SK-N-SH treated with all-trans-retinoic acid at 6 μM for 48 hours (cell line): ENCODE measurements around the gene AGGF1.
"Not testable (repeated sequence)": the region's sequence is repeated elsewhere in the genome, so short reads cannot be mapped to it uniquely, and the experiment has no call there.

Experiments
- ATAC-seq: fragments of 200-7000 bp; cut with Tn5 transposase; 3 replicates; pipeline ENCODE4 v1.9.1; 2020; ENCODE audit warnings: mild to moderate bottlenecking, moderate library complexity
- BACH2 ChIP-seq: fragments of 250-450 bp; sonication (Bioruptor Pico); IDR thresholded peaks from 2 replicates; pipeline ENCODE4 v1.9.0; 2021; ENCODE audit warnings: mild to moderate bottlenecking, borderline replicate concordance
- CSDC2 ChIP-seq: fragments of 250-450 bp; sonication (Bioruptor Pico); IDR thresholded peaks from 2 replicates; pipeline ENCODE4 v1.5.0; 2020; ENCODE audit warnings: mild to moderate bottlenecking, moderate library complexity
- ESRRG ChIP-seq: fragments of 250-450 bp; sonication (Bioruptor Pico); IDR thresholded peaks from 2 replicates; pipeline ENCODE4 v1.6.1; 2021; ENCODE audit warnings: mild to moderate bottlenecking
- GLIS3 ChIP-seq: fragments of 250-450 bp; sonication (Bioruptor Pico); IDR thresholded peaks from 2 replicates; pipeline ENCODE4 v1.5.0; 2020; ENCODE audit warnings: mild to moderate bottlenecking, moderate library complexity
- OSR1 ChIP-seq: fragments of 250-450 bp; sonication (Bioruptor Pico); IDR thresholded peaks from 2 replicates; pipeline ENCODE4 v1.8.0; 2022; ENCODE audit warnings: moderate library complexity, mild to moderate bottlenecking, inconsistent platforms
- PATZ1 ChIP-seq: fragments of 250-450 bp; sonication (Bioruptor Pico); IDR thresholded peaks from 2 replicates; pipeline ENCODE4 v1.8.0; 2020; ENCODE audit warnings: mild to moderate bottlenecking, moderate library complexity, borderline replicate concordance
- POU6F1 ChIP-seq: fragments of 250-450 bp; sonication (Bioruptor Pico); IDR thresholded peaks from 2 replicates; pipeline ENCODE4 v1.8.0; 2021; ENCODE audit warnings: low read depth, mild to moderate bottlenecking, moderate library complexity, borderline replicate concordance
- PPARA ChIP-seq: fragments of 250-450 bp; sonication (Bioruptor Pico); IDR thresholded peaks from 2 replicates; pipeline ENCODE4 v1.5.0; 2020; ENCODE audit warnings: mild to moderate bottlenecking, borderline replicate concordance
- RARB ChIP-seq: fragments of 250-450 bp; sonication (Bioruptor Pico); IDR thresholded peaks from 2 replicates; pipeline ENCODE4 v1.8.0; 2021; ENCODE audit warnings: mild to moderate bottlenecking, moderate library complexity
- SNAI2 ChIP-seq: fragments of 250-450 bp; sonication (Bioruptor Pico); IDR thresholded peaks from 2 replicates; pipeline ENCODE4 v1.5.0; 2020; ENCODE audit warnings: mild to moderate bottlenecking, moderate library complexity
- TCF4 ChIP-seq: fragments of 250-450 bp; sonication (Bioruptor Pico); IDR thresholded peaks from 2 replicates; pipeline ENCODE4 v1.8.0; 2021; ENCODE audit warnings: mild to moderate bottlenecking, moderate library complexity, borderline replicate concordance
- TOX ChIP-seq: fragments of 250-450 bp; sonication (Bioruptor Pico); IDR thresholded peaks from 2 replicates; pipeline ENCODE4 v1.8.0; 2021; ENCODE audit warnings: mild to moderate bottlenecking, moderate library complexity, borderline replicate concordance
- TSHZ2 ChIP-seq: fragments of 250-450 bp; sonication (Bioruptor Pico); IDR thresholded peaks from 2 replicates; pipeline ENCODE4 v1.5.0; 2020; ENCODE audit warnings: mild to moderate bottlenecking, moderate library complexity
- ZC3H10 ChIP-seq: fragments of 250-450 bp; sonication (Bioruptor Pico); IDR thresholded peaks from 2 replicates; pipeline ENCODE4 v1.5.1; 2021; ENCODE audit warnings: mild to moderate bottlenecking, moderate library complexity
- ZFP3 ChIP-seq: fragments of 250-450 bp; sonication (Bioruptor Pico); IDR thresholded peaks from 2 replicates; pipeline ENCODE4 v1.5.0; 2020; ENCODE audit warnings: mild to moderate bottlenecking, moderate library complexity
- ZFP30 ChIP-seq: fragments of 450-650 bp; formaldehyde crosslinking; IDR thresholded peaks from 2 replicates; pipeline ENCODE4 v1.5.0; 2022; ENCODE audit warnings: mild to moderate bottlenecking, moderate library complexity
- ZNF70 ChIP-seq: fragments of 450-650 bp; formaldehyde crosslinking; IDR thresholded peaks from 2 replicates; pipeline ENCODE4 v1.5.0; 2020; ENCODE audit warnings: mild to moderate bottlenecking, moderate library complexity
- ZNF8 ChIP-seq: fragments of 450-650 bp; formaldehyde crosslinking; IDR thresholded peaks from 2 replicates; pipeline ENCODE4 v1.5.0; 2020; ENCODE audit warnings: mild to moderate bottlenecking, moderate library complexity
- TF ChIP-seq, protein P1 (sequence below): fragments of 250-450 bp; sonication (Bioruptor Pico); IDR thresholded peaks from 2 replicates; pipeline ENCODE4 v1.5.1; 2020; ENCODE audit warnings: low read depth, mild to moderate bottlenecking, moderate library complexity

Gene AGGF1

GRCh38 chr5:77103457-77103856, 73.3 kb downstream of the AGGF1 start:
- no peak for ATAC-seq

DNA sequence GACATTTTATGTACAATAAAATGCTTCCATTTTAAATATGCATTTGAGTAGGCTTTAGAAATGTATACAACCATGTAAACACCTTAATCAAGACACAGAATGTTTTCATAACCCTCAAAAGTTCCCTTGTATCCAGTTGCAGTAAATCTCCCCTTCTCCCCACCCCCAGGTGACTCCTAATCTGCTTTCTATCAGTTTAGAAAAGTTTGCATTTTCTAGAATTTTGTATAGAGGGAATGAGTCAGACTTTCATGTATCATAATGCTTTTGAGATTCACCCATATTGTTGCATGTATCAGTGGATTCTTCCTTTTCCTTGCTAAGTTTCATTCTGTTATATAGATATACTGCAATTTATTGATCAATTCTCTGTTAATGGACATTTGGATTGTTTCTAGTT, 74.6 kb downstream of the AGGF1 start:
- no peak for ATAC-seq
- no peak for TF ChIP-seq ZFP3 (CRISPR knock-in tag)
- TF ChIP-seq POU6F1: no peak
- TF ChIP-seq PPARA (CRISPR knock-in tag): no peak
- no peak for TF ChIP-seq TOX (CRISPR knock-in tag)
- TF ChIP-seq ZNF70 (CRISPR knock-in tag): no peak
- TF ChIP-seq CSDC2 (CRISPR knock-in tag): no peak
- no peak for TF ChIP-seq SNAI2 (CRISPR knock-in tag)
- TF ChIP-seq OSR1 (CRISPR knock-in tag): no peak
- no peak for TF ChIP-seq TCF4 (CRISPR knock-in tag)
- TF ChIP-seq, all 23 proteins: peak for 0

More at GRCh38 chr5:77103457-77103856, 73.3 kb downstream of the AGGF1 start:
- TF ChIP-seq PATZ1 (CRISPR knock-in tag) (no peak), TOX (CRISPR knock-in tag) (no peak), BACH2 (CRISPR knock-in tag) (no peak), CSDC2 (CRISPR knock-in tag) (no peak), OSR1 (CRISPR knock-in tag) (no peak), ZFP3 (CRISPR knock-in tag) (no peak), SNAI2 (CRISPR knock-in tag) (no peak), ZC3H10 (CRISPR knock-in tag) (no peak), ESRRG (CRISPR knock-in tag) (no peak), ZNF8 (CRISPR knock-in tag) (no peak), ZNF70 (CRISPR knock-in tag) (no peak), ZFP30 (CRISPR knock-in tag) (no peak), GLIS3 (CRISPR knock-in tag) (no peak), TSHZ2 (CRISPR knock-in tag) (no peak), PPARA (CRISPR knock-in tag) (no peak), TCF4 (CRISPR knock-in tag) (no peak), RARB (CRISPR knock-in tag) (no peak)
- TF ChIP-seq, protein P1, sequence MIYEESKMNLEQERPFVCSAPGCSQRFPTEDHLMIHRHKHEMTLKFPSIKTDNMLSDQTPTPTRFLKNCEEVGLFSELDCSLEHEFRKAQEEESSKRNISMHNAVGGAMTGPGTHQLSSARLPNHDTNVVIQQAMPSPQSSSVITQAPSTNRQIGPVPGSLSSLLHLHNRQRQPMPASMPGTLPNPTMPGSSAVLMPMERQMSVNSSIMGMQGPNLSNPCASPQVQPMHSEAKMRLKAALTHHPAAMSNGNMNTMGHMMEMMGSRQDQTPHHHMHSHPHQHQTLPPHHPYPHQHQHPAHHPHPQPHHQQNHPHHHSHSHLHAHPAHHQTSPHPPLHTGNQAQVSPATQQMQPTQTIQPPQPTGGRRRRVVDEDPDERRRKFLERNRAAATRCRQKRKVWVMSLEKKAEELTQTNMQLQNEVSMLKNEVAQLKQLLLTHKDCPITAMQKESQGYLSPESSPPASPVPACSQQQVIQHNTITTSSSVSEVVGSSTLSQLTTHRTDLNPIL (CRISPR knock-in tag): no peak

- ATAC-seq: not testable (repeated sequence)
Measured at GRCh38 chr5:77107035-77107434, 76.8 kb downstream of the AGGF1 start.
